ENCODE data around the gene CNMD.
"Not testable (repeated sequence)": the region's sequence is repeated elsewhere in the genome, so short reads cannot be mapped to it uniquely, and the experiment has no call there.

Gene CNMD

DNA sequence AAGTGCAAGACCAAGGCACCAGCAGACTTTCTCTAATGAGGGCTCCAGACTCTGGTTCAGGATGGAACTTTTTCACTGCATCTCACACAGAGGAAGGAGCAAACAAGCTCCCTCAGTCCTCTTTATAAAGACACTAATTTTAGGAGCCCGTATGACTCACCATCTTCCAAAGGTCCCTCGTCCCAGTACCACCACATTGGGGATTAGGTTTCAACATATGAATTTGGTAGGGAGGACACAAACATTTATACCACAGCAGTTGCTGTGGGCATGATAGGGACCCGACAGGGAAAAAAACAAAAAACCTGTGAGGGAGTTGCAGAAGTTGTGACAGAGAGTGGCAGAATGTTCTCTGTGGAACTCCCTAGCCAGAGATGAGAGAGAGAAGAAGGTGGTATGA lies 6.5 kb upstream of the CNMD start:
- DNase-seq (ENCODE audit: insufficient read length, low spot score) (no peak), FAIRE-seq (no peak)

GRCh38 chr13:52744842-52745375 lies 5.3 kb upstream of the CNMD start:
- no peak for FAIRE-seq

DNA sequence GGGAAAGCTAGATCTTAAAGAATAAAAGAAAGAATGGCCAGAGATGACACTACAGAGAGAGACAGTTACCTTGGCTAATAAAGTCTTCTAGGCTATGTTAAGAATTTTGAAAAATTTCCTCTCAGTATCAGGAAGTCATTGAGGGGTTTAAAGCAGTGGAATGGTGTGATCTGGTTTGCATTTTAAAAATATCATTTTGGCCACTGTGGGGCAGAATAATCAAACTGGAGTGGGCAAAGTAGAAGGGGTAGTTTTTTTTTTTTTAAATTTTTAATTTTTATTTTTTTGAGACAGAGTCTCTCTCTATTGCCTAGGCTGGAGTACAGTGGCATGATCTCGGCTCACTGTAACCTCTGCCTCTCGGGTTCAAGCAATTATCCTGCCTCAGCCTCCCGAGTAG lies 4.4 kb upstream of the CNMD start:
- no peak for FAIRE-seq

More at GRCh38 chr13:52744842-52745375, 5.3 kb upstream of the CNMD start:
- no peak for DNase-seq (ENCODE audit: insufficient read length, low spot score)

DNA sequence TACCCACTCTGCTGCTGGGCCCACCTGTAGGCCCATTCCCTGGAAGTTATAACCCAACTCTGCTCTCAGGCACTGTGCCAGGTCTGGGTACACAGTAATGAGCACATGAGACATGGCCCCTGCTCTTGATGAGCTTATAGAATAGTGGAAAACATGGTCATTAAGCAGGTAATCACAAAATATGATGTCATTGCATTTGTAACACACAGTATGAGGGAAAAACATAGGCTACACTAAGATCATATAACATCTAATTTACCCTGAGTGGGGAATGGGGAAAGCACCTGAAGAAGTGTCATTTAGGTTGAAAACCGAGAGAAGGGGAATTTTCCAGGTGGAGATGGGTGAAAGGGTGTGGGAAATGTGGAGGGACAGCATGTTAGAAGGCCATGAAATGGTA lies 3.9 kb upstream of the CNMD start:
- DNase-seq (ENCODE audit: insufficient read length, low spot score) (no peak), FAIRE-seq (no peak)

More for the DNA sequence above, 4.4 kb upstream of the CNMD start:
- DNase-seq (ENCODE audit: insufficient read length, low spot score): no peak

DNA sequence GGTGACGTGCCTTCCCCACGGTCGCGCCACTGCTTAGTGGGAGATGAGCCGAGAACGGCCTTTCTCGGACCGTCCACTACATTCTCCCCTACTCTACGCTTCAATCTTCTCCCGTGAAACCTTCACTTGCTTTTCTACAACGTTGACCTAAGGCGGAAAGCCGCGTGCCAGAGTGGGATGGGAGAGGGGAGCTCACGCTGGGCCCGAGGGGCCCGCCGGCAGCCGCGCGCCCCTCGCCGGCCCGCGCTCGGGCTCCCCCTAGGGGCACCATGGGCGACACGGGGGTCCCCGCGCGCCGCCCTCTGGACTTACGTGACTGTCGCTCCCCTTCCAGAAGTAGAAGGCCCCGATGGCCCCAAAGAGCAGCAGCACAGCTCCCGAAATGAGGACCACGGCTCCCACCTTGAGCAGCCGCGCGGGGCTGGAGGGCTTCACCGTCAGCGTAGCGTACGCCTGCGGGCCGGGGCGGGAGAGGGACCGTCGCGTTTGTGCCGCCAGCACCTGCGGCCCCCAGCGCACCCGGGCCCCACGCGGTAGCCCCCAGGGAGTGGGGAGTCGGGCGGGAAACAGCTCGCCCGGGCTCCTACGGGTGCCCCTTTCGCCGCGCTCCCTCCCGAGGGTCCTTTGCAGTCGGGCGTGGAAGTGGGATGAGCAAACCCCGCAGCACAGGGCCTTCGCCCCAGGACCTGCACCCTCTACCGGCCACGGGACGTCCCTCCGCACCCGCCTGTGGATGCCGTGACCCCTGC lies 727 bp downstream of the CNMD start:
- DNase-seq (ENCODE audit: insufficient read length, low spot score) (no peak), FAIRE-seq (no peak)

DNA sequence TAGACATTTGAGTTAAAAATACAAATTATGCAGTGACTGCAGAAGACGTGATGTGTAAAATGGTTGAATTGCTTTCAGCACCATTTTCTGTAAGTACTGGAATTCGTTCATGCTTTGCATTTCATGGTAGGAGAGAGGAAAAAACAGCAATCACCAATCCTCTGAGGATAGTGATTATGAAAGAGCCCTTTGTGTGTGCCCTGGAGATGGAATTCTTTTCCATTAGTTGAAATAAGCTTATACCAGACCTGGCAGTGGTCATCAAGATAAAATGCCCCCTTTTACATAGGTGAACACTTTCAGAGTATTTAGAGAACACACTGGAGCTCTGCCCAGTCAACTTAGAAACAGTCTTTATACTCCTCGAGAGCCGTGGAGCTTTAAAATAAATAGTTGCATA lies 1.7 kb downstream of the CNMD start:
- DNase-seq (ENCODE audit: insufficient read length, low spot score): no peak
- no peak for FAIRE-seq

DNA sequence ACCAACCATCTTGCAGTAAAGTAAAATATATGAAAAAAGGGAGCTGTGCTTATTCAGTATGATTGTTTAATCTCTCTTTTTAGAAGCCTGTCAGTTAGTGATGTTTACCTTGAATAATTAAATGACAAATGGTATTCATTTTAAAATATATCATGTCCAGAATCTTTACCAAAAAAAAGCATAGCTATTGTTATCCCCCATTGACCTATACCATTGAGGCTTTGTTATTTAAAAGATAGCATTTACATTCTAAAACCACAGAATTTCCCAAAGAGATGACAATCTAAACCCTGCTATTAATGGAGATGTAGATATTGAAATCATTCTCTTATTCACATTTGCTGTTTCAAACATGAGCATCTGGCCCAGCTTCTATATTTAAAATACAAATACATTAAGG lies 2.2 kb downstream of the CNMD start:
- FAIRE-seq (no peak), DNase-seq (ENCODE audit: insufficient read length, low spot score) (no peak)

- DNase-seq (ENCODE audit: insufficient read length, low spot score): no peak
- no peak for FAIRE-seq
Measured at GRCh38 chr13:52736891-52737290, 2.7 kb downstream of the CNMD start.

GRCh38 chr13:52734075-52734623 lies 5.5 kb downstream of the CNMD start:
- FAIRE-seq (no peak), DNase-seq (ENCODE audit: insufficient read length, low spot score) (no peak)

DNA sequence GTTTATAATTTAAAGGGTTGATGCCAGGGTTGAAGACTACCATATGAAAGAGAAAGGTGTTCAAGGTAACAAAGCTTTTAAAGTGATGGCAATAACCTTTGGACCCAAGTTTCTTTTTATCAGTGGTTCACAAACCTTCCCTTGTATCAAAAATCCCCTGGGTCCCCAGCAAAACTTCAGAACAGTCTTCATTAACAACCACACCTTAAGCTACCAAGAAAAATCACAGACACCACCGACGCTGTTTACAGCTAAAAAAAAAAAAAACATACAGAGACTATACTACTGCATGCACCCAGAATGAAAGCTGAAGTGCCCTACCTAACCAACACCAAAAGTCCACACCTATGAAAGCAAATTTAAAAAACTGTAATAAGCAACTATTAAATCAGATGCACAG lies 13.4 kb downstream of the CNMD start:
- DNase-seq (ENCODE audit: insufficient read length, low spot score) (no peak), FAIRE-seq (no peak)

GRCh38 chr13:52725302-52725701 lies 14.3 kb downstream of the CNMD start:
- no peak for FAIRE-seq
- DNase-seq (ENCODE audit: insufficient read length, low spot score): no peak

DNA sequence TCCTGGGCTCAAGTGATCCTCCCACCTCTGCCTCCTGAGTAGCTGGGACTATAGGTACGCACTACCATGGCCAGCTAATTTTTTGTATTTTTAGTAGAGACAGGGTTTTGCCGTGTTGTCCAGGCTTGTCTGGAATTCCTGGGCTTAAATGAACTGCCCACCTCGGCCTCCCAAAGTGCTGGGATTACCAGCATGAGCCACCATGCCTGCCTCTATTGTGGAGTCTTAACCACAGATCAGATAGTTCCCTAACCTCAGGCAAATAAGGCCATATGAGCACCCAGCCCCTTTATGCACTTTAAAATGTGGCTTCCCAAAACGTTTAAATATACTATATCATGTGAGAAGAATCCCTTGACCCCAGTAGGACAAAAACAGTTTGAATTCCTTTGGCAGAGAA lies 16.4 kb downstream of the CNMD start:
- FAIRE-seq (no peak), DNase-seq (ENCODE audit: insufficient read length, low spot score) (no peak)

GRCh38 chr13:52721356-52721755 lies 18.3 kb downstream of the CNMD start:
- FAIRE-seq; DNase-seq (ENCODE audit: insufficient read length, low spot score): not testable (repeated sequence)

GRCh38 chr13:52720904-52721303 lies 18.7 kb downstream of the CNMD start:
- not testable (repeated sequence) for FAIRE-seq; DNase-seq (ENCODE audit: insufficient read length, low spot score)

DNA sequence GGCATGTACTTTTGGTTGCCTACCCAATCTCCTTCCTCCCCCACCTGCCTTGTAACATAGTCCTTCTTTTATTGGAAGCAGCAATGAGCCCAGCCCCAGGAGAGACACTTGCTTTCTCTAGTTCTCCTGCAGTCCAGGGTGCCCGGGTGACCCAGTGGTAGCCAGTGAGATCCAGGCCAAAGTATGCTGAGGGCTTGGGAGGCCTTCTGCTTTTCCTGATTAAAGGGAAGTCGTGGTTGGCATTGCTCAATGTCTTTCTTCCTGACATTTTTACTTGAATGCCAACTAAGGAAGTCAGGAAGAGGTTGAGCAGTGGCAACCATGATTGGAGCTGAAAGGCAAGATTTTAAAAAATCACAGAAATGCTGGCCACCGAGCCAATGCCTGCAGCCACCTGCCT lies 25.7 kb downstream of the CNMD start:
- FAIRE-seq: no peak
- DNase-seq (ENCODE audit: insufficient read length, low spot score): no peak

- DNase-seq (ENCODE audit: insufficient read length, low spot score) (no peak), FAIRE-seq (no peak)
Measured at GRCh38 chr13:52712385-52712784, 27.2 kb downstream of the CNMD start.

DNA sequence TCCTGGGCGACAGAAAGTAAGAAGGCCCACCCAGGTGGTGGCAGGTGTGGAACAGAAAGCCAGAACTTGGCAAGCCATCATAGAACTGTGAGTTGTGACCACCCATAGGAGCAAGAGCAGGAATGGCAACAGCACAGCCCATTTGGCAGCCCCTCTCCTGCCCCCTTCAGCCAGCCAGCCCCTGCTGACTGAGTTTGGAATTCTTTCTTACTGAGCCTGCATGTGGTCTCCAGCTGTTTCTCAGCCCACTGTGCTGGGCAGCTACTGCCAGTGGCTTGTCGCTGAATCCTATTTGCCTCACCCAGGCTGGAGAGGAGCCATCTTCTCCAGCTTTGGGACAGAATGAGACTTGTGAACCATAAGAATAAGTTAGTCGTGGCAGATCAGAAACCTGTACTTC lies 28.3 kb downstream of the CNMD start:
- DNase-seq (ENCODE audit: insufficient read length, low spot score) (no peak), FAIRE-seq (no peak)

DNA sequence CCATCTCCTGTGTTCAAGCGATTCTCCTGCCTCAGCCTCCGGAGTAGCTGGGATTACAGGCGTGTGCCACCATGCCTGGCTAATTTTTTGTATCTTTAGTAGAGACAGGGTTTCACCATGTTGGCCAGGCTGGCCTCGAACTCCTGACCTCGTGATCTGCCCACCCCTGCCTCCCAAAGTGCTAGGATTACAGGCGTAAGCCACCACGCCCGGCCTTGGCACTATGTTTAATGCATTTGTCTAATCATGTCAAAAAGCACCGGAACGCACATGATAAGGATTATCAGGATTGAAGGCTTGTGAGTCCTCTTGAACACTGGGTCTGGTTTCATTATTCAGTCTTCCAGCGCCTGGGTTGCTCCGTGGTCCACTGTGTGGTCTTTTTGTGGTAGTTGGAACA lies 31.4 kb downstream of the CNMD start:
- not testable (repeated sequence) for FAIRE-seq

GRCh38 chr13:52707375-52707774 lies 32.2 kb downstream of the CNMD start:
- DNase-seq (ENCODE audit: insufficient read length, low spot score) (no peak), FAIRE-seq (no peak)

More for the DNA sequence above, 31.4 kb downstream of the CNMD start:
- DNase-seq (ENCODE audit: insufficient read length, low spot score): not testable (repeated sequence)

DNA sequence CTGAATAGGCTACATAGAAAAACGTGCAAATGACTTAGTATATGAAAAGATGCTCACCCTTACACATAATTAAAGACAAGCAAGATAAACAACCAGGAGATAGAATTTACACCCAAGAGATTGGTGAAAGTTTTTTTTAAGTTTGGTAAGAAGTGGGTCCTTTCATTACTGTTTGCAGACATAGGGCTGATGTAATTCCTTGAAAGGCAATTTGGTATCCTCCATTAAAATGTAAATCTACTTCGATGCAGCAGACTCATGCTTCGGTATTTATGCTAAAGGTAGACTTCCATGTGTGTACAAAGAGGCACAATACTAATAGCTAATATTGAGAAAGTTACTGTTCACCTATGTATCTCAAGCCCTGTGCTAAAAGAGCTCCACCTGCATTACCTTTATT lies 33.5 kb downstream of the CNMD start:
- no peak for DNase-seq (ENCODE audit: insufficient read length, low spot score)
- no peak for FAIRE-seq

GRCh38 chr13:52703482-52703881 lies 36.1 kb downstream of the CNMD start:
- FAIRE-seq (no peak), DNase-seq (ENCODE audit: insufficient read length, low spot score) (no peak)

- FAIRE-seq (no peak), DNase-seq (ENCODE audit: insufficient read length, low spot score) (no peak)
Measured at GRCh38 chr13:52701728-52702465, 37.7 kb downstream of the CNMD start.

Measured in HTR-8/SVneo (cell line).